Stimulated activated CD4-positive, alpha-beta T cell treated with anti-CD3 and anti-CD28 coated beads, Interleukin-2, amount 100 ng/mL, for 24 hours (primary cell): ENCODE data around the gene SLC66A1.
A peak's percentile ranks its signal among the peaks of the same experiment; 100 is the strongest.

Experiments
- DNase-seq, 2 donors: peaks; one replicate each; pipeline ENCODE4 v3.0.0-alpha.2; 2020

The SLC66A1 gene

DNA sequence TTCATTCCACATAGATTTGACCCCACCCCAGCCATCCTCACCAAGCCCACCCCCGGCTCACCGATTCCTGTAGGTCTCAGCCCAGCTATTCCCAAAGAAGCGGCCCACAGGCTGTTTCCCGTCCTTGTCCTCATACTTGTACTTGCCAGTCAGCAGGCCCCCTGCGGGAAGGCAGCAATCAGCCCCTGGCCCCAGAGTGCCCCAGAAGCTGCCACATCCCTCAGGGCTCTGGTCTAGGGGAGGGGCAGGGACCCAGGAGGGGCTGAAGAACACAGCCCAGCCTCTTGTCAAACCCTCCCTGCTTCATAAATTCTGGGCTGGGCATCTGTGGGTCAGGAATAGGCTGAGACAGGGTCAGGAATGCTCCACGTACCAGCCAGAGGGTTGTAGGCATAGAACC is 5.2 kb upstream of the SLC66A1 start:
- no peak for DNase-seq

- no peak for DNase-seq
Observed at GRCh38 chr1:19307794-19308508, 4.2 kb upstream of the SLC66A1 start.

DNA sequence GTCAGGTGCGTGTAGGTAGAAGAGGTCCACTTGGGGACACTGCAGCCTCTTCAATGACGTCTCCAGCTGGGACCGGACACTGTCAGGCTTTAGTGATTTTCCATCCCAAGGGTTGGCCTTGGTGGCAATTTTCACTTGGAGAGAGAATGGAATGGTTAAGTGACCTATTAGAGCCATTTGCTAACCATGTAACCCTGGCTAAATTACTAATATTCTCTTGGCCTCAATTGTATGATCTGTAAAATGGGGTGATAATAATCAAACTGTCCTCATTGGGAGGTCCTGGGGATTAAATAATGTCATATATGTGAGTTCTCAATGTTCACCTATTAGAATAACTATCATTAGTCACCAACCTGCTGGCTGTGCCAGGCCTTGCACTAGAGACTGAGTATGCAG is 3.6 kb upstream of the SLC66A1 start:
- no peak for DNase-seq

- DNase-seq: no peak
Observed at GRCh38 chr1:19309123-19309813, 2.9 kb upstream of the SLC66A1 start.

DNA sequence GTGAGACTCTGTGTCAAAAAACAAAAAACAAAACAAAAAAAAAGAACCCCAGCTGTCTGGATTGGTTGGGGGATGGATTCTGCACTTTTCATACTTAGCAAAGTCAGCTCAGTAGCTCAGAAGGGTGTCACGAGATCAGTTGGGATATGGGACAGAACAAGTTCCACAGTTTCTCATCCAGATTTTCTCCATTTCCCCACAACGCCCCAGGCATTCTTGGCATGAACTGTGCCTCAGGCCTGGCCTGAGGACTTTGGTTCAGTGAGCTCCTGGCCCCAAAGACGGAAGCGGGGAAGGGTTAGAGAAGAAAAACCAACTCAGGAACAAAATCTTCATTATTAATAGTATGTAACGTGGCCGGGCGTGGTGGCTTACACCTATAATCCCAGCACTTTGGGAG is 2.1 kb upstream of the SLC66A1 start:
- DNase-seq: no peak

- DNase-seq: no peak
Observed at GRCh38 chr1:19310720-19311502, 1.2 kb upstream of the SLC66A1 start.

DNA sequence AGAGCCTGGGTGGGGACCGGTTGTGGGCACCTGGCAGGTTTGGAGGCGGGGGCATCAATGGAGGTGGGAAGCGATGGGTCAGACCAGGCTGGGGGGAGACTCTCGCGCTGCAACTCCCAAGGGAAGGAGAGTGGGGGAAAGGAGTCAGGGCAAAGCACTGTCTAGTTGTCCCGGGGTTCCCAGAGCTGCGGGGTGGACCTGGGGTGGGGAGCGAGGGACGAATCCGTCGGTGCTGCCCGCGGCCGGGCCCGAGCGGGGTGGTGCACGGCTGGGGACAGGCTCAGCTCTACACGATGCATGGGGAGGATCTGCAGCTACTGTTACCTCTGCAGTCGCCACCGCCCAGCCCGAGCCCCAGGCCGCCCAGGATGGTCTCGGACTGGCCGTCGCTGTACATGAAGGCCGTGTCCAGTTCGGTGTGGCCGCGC is 609 bp upstream of the SLC66A1 start:
- peak; percentile 25 to 35 for DNase-seq

GRCh38 chr1:19312782-19313635 is 883 bp downstream of the SLC66A1 start:
- DNase-seq: no peak

GRCh38 chr1:19313636-19313959 is 1.5 kb downstream of the SLC66A1 start:
- DNase-seq: no peak

- DNase-seq: no peak
Observed at GRCh38 chr1:19313961-19314882, 2.1 kb downstream of the SLC66A1 start.

- DNase-seq: no peak
Observed at GRCh38 chr1:19315378-19316198, 3.5 kb downstream of the SLC66A1 start.

DNA sequence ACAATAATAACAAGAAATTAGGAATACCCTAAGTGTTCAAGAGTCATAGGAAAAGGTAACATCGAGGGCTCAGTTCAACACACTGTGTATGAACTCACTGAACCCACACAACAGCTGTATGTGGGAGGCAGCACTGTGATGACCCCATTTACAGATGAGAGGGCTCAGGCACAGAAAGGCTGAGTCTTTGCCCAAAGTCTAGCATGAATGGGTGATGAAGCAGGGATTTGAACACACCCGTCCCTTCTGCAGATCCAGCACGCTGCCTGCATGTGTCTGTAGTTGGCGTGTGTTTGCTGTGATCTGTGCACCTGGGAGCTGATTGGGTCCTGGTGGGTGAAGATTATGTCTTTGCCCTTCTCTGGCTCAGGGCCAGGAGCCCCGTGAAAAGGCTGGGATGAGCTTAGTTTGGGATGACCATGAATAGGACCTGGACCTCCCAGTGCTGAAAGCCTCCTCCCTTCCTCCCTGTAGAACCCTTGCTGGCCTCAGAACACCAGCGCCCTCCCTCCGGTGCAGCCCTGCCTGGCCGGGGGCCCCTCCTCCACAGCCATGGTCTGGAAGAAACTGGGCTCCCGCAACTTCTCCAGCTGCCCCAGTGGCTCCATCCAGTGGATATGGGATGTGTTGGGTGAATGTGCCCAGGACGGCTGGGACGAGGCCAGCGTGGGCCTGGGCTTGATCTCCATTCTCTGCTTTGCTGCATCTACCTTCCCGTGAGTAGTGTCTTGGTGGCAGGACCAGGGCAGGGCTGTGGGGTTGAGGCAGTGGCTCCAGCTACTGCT is 5.2 kb downstream of the SLC66A1 start:
- DNase-seq: no peak

DNA sequence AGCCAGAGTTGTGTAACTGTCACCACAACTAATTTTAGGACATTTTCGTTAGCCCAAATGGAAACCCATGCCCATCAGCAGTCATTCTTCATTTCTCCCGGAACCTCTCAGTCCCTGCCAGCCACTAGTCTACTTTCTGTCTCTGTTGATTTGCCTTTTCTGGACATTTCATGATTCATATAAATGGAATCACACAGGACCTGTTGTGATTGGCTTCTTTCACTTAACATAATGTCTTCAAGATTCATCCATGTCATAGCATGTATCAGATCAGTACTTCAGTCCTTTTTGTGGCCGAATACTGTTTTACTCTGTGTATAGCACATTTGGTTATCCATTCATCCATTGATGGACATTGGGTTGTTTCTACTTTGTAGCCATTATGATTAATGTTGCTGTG is 7.1 kb downstream of the SLC66A1 start:
- no peak for DNase-seq

DNA sequence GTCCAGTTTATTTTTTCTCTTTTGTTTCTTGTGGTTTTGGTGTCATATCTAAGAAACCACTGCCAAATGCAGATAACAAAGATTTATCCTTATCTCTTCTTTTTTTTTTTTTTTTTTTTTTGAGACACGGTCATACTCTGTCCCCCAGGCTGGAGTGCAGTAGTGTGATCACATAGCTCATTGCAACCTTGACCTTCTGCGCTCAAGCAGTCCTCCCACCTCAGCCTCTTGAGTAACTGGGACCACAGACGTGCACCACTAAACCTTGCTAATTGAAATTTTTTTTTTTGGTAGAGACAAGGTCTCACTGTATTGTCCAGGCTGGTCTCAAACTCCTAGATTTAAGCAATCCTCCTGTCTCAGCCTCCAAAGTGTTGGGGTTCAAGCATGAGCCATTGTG is 8.9 kb downstream of the SLC66A1 start:
- DNase-seq: no peak

- no peak for DNase-seq
Observed at GRCh38 chr1:19322481-19322880, 10.4 kb downstream of the SLC66A1 start.

DNA sequence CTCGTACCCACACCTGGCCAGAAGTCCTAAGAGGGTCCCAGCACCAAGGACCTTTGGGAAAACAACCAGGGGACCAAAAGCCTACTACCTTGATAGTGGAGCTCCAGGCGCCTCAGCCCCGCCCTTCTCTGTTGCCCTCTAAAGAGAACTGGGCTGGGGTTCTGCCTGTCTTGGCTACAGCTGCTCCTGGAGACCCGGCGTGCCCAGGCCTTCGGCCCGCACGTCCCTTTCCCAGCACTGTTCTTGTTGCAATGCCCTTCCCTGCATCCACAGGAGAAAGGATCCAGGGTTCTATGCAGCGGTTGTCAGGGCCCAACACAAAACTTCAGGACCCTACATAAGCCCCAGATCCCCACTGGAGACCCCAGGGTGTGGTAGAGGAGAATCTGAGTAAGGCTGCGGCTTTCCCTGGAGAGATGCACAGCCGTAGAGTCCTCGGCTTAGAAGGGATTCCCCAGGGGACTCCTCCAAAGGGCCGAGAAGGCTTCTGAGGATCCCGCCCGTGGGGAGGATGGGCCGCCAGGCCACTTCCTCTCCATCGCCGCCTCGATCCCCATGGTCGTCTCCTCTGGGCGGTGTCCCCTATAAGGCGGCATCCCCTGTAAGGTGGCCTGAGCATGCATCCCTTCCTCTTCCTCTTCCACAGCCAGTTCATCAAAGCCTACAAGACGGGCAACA is 12.0 kb downstream of the SLC66A1 start:
- DNase-seq: no peak

DNA sequence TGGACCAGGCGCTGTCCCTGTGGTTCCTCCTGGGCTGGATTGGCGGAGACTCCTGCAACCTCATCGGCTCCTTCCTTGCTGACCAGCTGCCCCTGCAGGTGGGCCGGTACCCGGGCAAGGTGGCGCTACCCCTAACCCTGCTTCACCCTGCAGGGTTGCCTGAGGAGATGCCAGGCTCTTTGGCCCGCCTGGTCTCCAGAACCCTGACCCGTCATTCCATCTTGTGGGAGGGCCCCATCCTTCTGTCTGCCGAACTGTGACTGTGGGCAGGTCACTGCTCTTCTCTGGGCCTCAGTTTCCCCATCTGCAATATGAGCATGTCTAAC is 12.5 kb downstream of the SLC66A1 start:
- DNase-seq: no peak

DNA sequence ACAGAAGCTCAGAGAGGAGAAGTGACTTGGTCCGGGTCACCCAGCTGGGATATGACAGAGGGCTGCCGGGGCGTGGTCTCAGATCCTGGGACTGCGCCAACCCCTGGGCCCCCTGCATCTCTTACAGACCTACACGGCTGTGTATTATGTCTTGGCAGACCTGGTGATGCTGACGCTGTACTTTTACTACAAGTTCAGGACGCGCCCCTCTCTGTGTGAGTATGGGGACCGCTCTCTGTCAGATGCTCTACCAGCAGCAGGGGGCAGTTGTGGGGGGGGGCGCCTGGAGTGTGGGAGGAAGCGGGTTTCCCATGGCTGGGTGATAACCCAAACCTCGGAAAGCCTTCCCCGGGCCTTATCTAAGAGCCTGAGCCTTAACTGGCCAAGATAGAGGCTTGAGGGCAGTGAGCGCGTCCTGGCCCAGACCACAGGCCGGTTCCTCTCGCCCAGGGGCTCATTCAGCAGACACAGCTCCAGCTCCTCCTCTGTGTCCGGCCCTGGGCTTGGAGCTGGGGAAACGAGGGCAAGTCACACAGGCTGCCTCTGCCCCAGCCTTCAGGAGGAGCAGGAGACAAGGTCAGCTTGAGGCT is 13.3 kb downstream of the SLC66A1 start:
- DNase-seq: no peak
